Measurements from ENCODE around the gene SRSF7.

SRSF7 gene

GRCh38 chr2:38700113-38700785 is 50.9 kb downstream of the SRSF7 start:
- no peak for DNase-seq

- DNase-seq = no peak
These were observed 52.6 kb downstream of the SRSF7 start for GRCh38 chr2:38698467-38699003.

- no peak for DNase-seq
These were observed 53.9 kb downstream of the SRSF7 start for GRCh38 chr2:38697116-38697840.
